DMS53 (cell line): Measurements from ENCODE around the gene VCX2.
"Not testable (repeated sequence)": the region's sequence is repeated elsewhere in the genome, so short reads cannot be mapped to it uniquely, and the experiment has no call there.

Experiments used
- DNase-seq: peaks from one replicate; lab custom pipeline; 2025; lab: John Stamatoyannopoulos, UW

VCX2 gene

DNA sequence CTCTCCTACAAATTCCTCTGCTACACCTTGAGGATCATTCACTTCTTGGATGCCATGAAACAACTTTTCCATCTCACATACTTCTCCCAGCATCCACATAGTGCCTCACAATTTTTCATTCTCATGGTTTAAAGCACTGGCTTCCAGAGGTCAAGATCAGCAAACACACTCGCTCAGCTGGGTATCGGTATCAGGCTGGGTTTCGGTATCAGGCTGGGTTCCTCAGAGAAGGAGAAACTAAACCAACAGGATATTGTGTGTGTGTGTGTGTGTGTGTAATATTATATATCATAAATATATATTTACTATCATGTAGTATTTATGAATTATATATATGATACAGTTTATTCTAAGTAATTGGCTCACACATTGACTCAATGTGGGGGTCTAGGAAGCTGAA lies at the start of gene VCX2:
Gene VCX2, minus strand, starts transcription at position 99 of the 400 bp plus-strand sequence. CDS start 624 bp downstream, outside the sequence.
- DNase-seq: not testable (repeated sequence)

- DNase-seq: no peak
Observed at GRCh38 chrX:8204943-8205342, 33.9 kb upstream of the VCX2 start.

GRCh38 chrX:8204169-8204935 lies 33.3 kb upstream of the VCX2 start:
- DNase-seq: no peak

DNA sequence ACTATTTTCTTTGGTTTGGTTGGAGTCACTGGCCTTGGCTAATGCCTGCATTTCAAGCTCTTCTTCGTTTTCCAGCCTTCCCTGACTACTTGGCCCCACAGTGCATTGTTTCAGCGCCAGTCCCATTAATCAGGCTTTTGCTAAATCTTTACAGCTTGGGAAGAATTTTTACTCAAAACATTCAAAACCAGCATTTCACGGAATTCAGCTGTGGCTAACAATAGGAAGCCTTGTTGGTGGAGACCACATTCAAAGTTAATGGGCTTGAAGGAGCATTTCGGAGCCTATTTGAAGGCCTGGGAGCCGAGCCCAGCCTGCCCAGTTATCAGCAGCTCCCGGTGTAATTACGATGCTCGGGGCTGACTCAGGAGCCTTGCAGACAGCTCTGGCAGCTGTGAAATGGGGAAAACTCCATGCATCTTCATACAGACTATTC lies 30.8 kb upstream of the VCX2 start:
- DNase-seq: no peak

- no peak for DNase-seq
Observed at GRCh38 chrX:8196776-8197175, 25.7 kb upstream of the VCX2 start.

GRCh38 chrX:8194216-8194615 lies 23.1 kb upstream of the VCX2 start:
- peak; percentile 21 for DNase-seq

- no peak for DNase-seq
Observed at GRCh38 chrX:8192276-8192675, 21.2 kb upstream of the VCX2 start.

GRCh38 chrX:8191022-8191421 lies 20.0 kb upstream of the VCX2 start:
- peak; percentile 81 for DNase-seq

- no peak for DNase-seq
Observed at GRCh38 chrX:8190341-8190830, 19.3 kb upstream of the VCX2 start.

- no peak for DNase-seq
Observed at GRCh38 chrX:8189096-8189830, 18.2 kb upstream of the VCX2 start.

- DNase-seq: no peak
Observed at GRCh38 chrX:8183346-8183745, 12.3 kb upstream of the VCX2 start.

DNA sequence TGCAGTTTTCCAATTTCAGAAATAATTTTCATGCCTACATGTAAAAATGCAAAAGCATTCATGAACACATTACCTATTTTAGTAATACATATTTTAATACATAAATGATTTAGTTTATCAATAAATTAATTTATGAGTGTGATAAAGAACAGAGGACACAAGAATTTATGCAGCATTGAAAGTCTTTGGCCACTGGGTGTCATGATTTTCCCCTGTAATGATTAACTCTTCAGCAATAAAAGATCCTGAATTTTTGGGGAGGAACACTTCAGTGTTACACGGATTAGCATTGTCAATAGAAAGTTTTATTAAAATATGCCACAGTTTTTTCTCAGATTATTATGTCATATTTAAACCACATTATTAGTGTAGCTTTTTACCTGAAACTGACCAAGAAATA lies 8.6 kb upstream of the VCX2 start:
- DNase-seq: peak; percentile 2

DNA sequence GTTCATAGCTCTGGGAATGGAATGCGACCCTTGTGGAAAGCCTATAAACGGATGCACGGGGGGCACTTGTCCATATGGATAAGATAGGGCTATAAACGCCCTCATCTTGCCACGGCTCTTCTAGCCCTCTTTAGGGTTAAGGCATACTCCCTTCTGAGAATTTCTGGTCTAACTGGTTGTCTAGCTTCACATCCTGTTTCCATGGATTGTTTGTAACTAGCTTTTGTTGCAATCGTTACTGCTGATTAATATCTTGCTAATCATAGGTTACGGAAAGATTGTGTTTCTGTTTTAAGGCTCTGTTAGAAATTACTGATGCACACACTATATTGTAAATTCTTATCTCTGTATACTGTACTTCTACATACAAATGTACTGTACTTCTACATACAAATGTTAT lies 17.1 kb downstream of the VCX2 start:
- not testable (repeated sequence) for DNase-seq

DNA sequence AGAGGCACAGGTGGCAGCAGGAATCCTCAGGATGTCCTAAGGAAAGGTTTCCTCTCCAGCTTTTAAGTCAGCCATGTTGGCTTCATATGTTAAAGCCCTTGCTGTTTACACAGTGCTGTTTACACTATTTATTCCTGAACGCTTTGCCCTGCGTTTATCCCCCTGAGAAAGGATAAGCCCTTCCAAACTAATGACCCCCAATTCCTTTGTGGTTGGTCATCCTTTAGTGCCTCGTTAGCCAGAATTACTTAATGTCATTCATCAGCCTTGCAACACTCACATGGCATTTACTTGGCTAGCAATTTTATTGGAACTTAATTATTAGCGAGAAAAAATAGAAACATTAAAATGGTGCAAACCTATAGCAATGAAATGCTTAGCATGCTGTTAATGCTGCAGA lies 23.8 kb downstream of the VCX2 start:
- no peak for DNase-seq

DNA sequence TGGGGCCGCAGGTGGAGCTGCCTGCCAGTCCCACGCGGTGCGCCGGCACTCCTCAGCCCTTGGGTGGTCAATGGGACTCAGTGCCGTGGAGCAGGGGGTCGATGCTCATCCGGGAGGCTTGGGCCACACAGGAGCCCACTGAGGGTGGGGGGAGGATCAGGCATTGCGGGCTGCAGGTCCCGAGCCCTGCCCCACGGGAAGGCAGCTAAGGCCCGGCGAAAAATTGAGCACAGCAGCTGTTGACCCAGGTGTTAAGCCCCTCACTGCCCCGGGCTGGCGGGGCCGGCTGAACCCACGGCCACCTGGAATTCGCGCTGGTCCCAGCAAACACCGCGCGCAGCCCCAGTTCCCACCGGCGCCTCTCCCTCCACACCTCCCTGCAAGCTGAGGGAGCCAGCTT lies 26.1 kb downstream of the VCX2 start:
- DNase-seq: no peak

GRCh38 chrX:8141896-8142295 lies 29.2 kb downstream of the VCX2 start:
- no peak for DNase-seq

GRCh38 chrX:8140986-8141744 lies 29.9 kb downstream of the VCX2 start:
- DNase-seq: no peak

GRCh38 chrX:8139716-8140115 lies 31.4 kb downstream of the VCX2 start:
- peak; percentile 31 for DNase-seq

DNA sequence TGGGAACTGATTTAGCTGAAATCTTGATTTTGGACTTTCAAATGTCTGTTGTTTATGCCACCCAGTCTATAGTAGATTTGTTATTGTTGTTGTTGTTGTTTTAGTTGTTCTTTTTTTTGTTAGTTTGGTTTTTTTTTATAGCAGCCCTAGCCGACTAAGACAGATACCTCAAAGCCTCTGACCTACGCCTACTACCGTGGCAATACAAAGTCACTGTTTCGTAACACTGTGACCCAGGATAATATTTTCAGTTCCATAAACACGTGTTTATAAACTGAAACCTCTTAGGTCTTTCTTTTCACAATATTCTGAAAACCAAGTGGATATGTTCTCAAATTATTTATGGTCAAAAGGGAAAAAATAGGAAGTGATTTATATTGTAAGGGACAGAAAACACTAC lies 32.8 kb downstream of the VCX2 start:
- no peak for DNase-seq

- DNase-seq: no peak
Observed at GRCh38 chrX:8126648-8127047, 44.4 kb downstream of the VCX2 start.

DNA sequence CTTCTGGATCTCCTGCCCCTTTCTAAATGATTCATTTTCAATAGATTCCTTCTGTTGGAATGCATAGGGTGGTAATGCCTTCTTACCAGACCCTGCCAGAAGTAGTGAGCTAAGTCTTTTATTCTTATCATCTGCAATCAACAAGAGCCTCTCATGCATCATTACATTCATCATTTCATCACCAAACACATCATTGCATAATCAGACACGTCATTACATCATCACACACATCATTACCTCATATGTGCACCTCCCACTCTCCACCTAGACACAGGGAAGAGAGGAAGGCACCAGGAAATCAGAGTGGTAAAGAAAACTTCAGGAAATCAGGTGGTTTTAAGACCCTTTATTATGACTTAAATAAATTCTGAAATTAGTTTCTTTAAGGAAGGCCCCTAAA lies 45.0 kb downstream of the VCX2 start:
- DNase-seq: no peak

DNA sequence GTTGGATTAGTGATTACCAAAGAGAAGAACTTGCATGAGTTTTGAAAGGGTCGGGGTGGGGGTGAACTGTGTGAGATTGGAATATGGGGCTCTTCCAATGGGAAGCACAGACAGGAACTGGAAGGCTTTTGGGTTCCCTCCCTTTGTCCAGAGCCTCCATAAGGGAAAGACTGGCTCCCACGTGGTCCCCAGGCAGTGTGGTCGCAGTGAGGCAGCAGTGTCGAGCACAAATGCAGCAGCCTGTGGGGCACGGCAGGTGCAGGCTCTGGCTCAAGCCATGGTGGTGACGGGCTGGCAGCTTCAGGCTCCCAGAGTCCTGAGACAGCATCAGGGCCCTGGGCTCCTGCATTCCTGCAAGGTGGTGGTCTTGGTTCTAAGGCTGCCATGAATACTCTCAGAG lies 45.5 kb downstream of the VCX2 start:
- no peak for DNase-seq

- DNase-seq: no peak
Observed at GRCh38 chrX:8122538-8122937, 48.5 kb downstream of the VCX2 start.
